Chondrocyte (in vitro differentiated cells): Measurements from ENCODE around the gene TSHR. TPM values are rescaled to one million over a fixed set of nuclear protein-coding genes. Genes with fewer than 3 reads are reported as not detected.

Source experiments
- DNase-seq: peaks from one replicate; pipeline ENCODE4 v3.0.0; 2021; ENCODE audit warnings: mixed read lengths, low spot score
- H3K27ac Mint-ChIP-seq: one replicate; pipeline ENCODE4 v1.8.0; 2021; ENCODE audit warnings: mild to moderate bottlenecking, moderate library complexity, mixed read lengths; ENCODE audit not compliant: unreplicated experiment
- H3K27me3 Mint-ChIP-seq: 2 replicates; pipeline ENCODE4 v1.8.0; 2021; ENCODE audit warnings: low read depth, mixed read lengths
- H3K36me3 Mint-ChIP-seq: 2 replicates; pipeline ENCODE4 v1.8.0; 2021; ENCODE audit warnings: low read depth, mixed read lengths
- H3K4me1 Mint-ChIP-seq: 2 replicates; pipeline ENCODE4 v1.8.0; 2021; ENCODE audit warnings: low read depth, mild to moderate bottlenecking, mixed read lengths
- H3K4me3 Mint-ChIP-seq: one replicate; pipeline ENCODE4 v1.8.0; 2021; ENCODE audit warnings: mild to moderate bottlenecking, moderate library complexity, mixed read lengths; ENCODE audit not compliant: unreplicated experiment
- H3K9me3 Mint-ChIP-seq: 2 replicates; pipeline ENCODE4 v1.8.0; 2021; ENCODE audit warnings: low read depth, mixed read lengths
- CTCF ChIP-seq: fragments of 200-600 bp; sonication (generic); IDR thresholded peaks from 2 replicates; pipeline ENCODE4 v1.5.0; 2021; ENCODE audit warnings: antibody characterized with exemption, mild to moderate bottlenecking, moderate library complexity
- total RNA-seq: library from RNA; stranded (reverse); gene quantifications from 3 replicates; pipeline ENCODE4 v1.2.1, GENCODE V29; 2021

Gene TSHR
- total RNA-seq, 1 donor from 2014 or later: not detected

- H3K27ac Mint-ChIP-seq: no peak overlapping the region
- no peaks in the 10 kb centered on the region for H3K9me3 Mint-ChIP-seq
- peaks cover 7% of the 10 kb centered on the region for H3K4me1 Mint-ChIP-seq
- H3K36me3 Mint-ChIP-seq: no peaks in the 10 kb centered on the region
- no peaks in the 10 kb centered on the region for H3K27me3 Mint-ChIP-seq
- H3K4me3 Mint-ChIP-seq: no peak overlapping the region
- no peak for DNase-seq
- no peak for TF ChIP-seq CTCF
Observed at GRCh38 chr14:81161749-81162148, 206.3 kb downstream of the TSHR start.

GRCh38 chr14:81162941-81163340, 207.5 kb downstream of the TSHR start:
- DNase-seq: no peak
- Mint-ChIP-seq H3K4me1 (peaks cover 4% of the 10 kb centered on the region), H3K9me3 (no peaks in the 10 kb centered on the region), H3K36me3 (no peaks in the 10 kb centered on the region), H3K27me3 (no peaks in the 10 kb centered on the region), H3K27ac (no peak overlapping the region), H3K4me3 (no peak overlapping the region)
- no peak for TF ChIP-seq CTCF

DNA sequence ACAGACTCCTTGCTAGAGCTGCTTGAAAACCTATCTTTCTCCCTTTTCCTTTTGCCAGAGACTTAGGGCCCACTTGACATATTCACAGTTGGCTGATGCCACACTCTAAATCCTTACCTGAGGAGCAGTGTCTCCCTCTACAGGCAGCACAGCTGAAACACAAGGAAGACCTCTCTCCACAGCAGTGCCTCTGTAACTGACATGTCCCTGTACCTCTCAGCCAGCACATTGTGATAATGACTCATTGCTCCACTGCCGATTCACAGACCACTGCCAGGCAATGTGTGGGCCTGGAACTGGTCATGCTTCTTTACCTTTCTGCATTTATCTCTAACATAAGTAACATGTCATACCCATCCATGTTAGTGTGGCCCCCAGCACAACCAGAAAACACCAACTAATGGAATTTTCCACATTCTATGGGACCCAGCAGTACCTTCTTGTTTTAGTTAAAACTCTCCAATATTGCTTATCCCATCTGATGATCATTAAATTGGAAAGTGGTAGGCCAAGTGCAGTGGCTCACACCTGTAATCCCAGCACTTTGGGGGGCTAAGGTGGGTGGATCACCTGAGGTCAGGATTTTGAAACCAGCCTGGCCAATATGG, 208.8 kb downstream of the TSHR start:
- no peaks in the 10 kb centered on the region for H3K27me3 Mint-ChIP-seq
- H3K4me3 Mint-ChIP-seq: no peak overlapping the region
- TF ChIP-seq CTCF: peak; percentile 78
- H3K4me1 Mint-ChIP-seq: peaks cover 4% of the 10 kb centered on the region
- no peaks in the 10 kb centered on the region for H3K9me3 Mint-ChIP-seq
- no peak for DNase-seq
- H3K27ac Mint-ChIP-seq: no peak overlapping the region
- H3K36me3 Mint-ChIP-seq: no peaks in the 10 kb centered on the region

- no peak overlapping the region for H3K4me3 Mint-ChIP-seq
- no peaks in the 10 kb centered on the region for H3K27me3 Mint-ChIP-seq
- no peaks in the 10 kb centered on the region for H3K36me3 Mint-ChIP-seq
- no peak for TF ChIP-seq CTCF
- H3K4me1 Mint-ChIP-seq: peaks cover 13% of the 10 kb centered on the region
- no peaks in the 10 kb centered on the region for H3K9me3 Mint-ChIP-seq
- no peak overlapping the region for H3K27ac Mint-ChIP-seq
- DNase-seq: no peak
Observed at GRCh38 chr14:81165188-81165587, 209.8 kb downstream of the TSHR start.

DNA sequence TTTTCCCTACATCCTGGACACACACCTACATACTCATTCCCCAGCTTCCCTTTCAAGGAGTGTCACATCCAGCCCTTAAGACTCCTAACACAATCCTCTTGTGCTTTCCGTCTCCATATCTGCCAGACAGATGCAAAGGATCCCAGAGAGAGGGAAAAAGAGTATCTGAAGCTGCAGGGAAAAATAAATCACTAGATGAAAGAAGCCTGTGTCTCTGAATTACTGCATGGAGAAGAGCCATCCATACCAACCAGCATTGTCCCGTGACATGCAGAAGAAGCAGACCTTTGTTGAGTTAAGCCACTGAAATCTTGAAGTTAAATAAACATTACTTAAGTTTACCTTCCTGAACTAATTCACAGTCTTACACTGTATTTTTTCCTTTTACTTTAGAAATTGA, 210.7 kb downstream of the TSHR start:
- no peaks in the 10 kb centered on the region for H3K36me3 Mint-ChIP-seq
- no peaks in the 10 kb centered on the region for H3K9me3 Mint-ChIP-seq
- peaks cover 19% of the 10 kb centered on the region for H3K4me1 Mint-ChIP-seq
- H3K4me3 Mint-ChIP-seq: no peak overlapping the region
- no peaks in the 10 kb centered on the region for H3K27me3 Mint-ChIP-seq
- no peak overlapping the region for H3K27ac Mint-ChIP-seq
- no peak for TF ChIP-seq CTCF
- DNase-seq: no peak
